Measurements from ENCODE around the gene FAM149B1. TPM values are rescaled to one million over a fixed set of nuclear protein-coding genes. Genes with fewer than 3 reads are reported as not detected.
"Not testable (repeated sequence)": the region's sequence is repeated elsewhere in the genome, so short reads cannot be mapped to it uniquely, and the experiment has no call there.

Gene FAM149B1
- polyA plus RNA-seq, 1 donor from 2014 or later: 53.5 TPM

DNA sequence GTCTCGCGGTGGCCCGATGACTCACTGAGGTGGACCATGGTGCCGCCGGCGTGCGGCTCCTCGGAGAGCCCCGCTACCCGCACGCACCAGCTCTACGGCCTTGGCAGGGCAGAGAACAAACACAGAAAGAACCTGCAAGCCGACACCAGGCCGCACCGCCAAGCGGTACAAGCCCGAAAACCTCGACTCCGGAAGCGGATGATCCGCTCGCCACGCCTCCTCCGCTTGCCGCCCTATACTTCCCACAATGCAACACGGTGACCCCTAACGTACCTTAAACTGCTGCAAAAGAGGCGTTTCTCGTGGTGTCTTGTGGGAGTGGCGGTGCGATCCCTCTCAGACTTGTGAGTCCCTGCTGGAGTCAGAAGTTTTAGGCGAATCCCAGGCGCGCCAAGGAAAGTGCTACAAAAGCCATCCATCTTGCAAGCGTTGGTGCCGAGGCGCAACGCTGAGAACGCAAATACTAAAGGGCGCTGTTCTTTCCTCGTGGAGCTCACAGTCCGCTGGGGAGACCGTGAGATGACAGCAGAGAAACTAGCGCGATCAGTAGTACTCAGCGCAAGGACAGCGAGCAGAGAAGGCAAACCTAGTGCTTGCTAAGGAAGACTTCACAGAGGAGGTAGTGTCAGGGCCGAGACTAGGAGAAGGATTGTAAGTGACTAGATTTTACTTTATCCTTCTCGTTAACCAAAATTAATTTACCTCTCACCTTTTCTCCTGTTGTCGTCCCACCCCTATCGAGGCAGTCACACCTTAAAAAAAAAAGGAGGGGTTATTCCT is 84.7 kb downstream of the FAM149B1 start, which contains the start of gene MRPS16:
Gene MRPS16, minus strand, starts transcription at position 200 of the 780 bp plus-strand sequence. Its CDS starts 162 bp downstream, at position 38.
- H3K4me3 ChIP-seq (ENCODE audit: low read length): peak within 1 kb of the TSS; percentile 89
- no peaks in the 10 kb centered on the region for H3K9me3 ChIP-seq (ENCODE audit: low read length)
- peak within 1 kb of the TSS; percentile 93 for H3K9ac ChIP-seq (ENCODE audit: low read length)
- TF ChIP-seq MXI1 (conservative IDR thresholded peaks at IDR 0.05; ENCODE audit: poor library complexity, severe bottlenecking) (peak; percentile 97), EZH2 (IDR thresholded peaks at IDR 0.05; ENCODE audit: borderline replicate concordance, insufficient read depth, low read length, poor library complexity, severe bottlenecking) (no peak), POLR2AphosphoS5 (IDR thresholded peaks at IDR 0.05) (peak; percentile 92), EP300 (conservative IDR thresholded peaks at IDR 0.05; ENCODE audit: poor library complexity, severe bottlenecking) (peak; percentile 33), RAD21 (conservative IDR thresholded peaks at IDR 0.05) (peak; percentile 25)
- TF ChIP-seq, protein P1, sequence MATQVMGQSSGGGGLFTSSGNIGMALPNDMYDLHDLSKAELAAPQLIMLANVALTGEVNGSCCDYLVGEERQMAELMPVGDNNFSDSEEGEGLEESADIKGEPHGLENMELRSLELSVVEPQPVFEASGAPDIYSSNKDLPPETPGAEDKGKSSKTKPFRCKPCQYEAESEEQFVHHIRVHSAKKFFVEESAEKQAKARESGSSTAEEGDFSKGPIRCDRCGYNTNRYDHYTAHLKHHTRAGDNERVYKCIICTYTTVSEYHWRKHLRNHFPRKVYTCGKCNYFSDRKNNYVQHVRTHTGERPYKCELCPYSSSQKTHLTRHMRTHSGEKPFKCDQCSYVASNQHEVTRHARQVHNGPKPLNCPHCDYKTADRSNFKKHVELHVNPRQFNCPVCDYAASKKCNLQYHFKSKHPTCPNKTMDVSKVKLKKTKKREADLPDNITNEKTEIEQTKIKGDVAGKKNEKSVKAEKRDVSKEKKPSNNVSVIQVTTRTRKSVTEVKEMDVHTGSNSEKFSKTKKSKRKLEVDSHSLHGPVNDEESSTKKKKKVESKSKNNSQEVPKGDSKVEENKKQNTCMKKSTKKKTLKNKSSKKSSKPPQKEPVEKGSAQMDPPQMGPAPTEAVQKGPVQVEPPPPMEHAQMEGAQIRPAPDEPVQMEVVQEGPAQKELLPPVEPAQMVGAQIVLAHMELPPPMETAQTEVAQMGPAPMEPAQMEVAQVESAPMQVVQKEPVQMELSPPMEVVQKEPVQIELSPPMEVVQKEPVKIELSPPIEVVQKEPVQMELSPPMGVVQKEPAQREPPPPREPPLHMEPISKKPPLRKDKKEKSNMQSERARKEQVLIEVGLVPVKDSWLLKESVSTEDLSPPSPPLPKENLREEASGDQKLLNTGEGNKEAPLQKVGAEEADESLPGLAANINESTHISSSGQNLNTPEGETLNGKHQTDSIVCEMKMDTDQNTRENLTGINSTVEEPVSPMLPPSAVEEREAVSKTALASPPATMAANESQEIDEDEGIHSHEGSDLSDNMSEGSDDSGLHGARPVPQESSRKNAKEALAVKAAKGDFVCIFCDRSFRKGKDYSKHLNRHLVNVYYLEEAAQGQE (IDR thresholded peaks at IDR 0.05; ENCODE audit: borderline replicate concordance): peak; percentile 77
- TF ChIP-seq, protein P2, sequence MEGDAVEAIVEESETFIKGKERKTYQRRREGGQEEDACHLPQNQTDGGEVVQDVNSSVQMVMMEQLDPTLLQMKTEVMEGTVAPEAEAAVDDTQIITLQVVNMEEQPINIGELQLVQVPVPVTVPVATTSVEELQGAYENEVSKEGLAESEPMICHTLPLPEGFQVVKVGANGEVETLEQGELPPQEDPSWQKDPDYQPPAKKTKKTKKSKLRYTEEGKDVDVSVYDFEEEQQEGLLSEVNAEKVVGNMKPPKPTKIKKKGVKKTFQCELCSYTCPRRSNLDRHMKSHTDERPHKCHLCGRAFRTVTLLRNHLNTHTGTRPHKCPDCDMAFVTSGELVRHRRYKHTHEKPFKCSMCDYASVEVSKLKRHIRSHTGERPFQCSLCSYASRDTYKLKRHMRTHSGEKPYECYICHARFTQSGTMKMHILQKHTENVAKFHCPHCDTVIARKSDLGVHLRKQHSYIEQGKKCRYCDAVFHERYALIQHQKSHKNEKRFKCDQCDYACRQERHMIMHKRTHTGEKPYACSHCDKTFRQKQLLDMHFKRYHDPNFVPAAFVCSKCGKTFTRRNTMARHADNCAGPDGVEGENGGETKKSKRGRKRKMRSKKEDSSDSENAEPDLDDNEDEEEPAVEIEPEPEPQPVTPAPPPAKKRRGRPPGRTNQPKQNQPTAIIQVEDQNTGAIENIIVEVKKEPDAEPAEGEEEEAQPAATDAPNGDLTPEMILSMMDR (IDR thresholded peaks at IDR 0.05; ENCODE audit: poor library complexity, severe bottlenecking): no peak
- H2AFZ ChIP-seq (ENCODE audit: low read depth, low read length): peak within 1 kb of the TSS; percentile 93
- peaks cover 17% of the 10 kb centered on the region for H3K79me2 ChIP-seq (replicated peaks; ENCODE audit: insufficient read depth, low read length)
- no peaks in the 10 kb centered on the region for H4K20me1 ChIP-seq (ENCODE audit: insufficient read depth)
- H3K4me2 ChIP-seq (ENCODE audit: low read length): peak within 1 kb of the TSS; percentile 99
- peak within 1 kb of the TSS; percentile 88 for H3K27ac ChIP-seq (ENCODE audit: low read length)
- no peaks in the 10 kb centered on the region for H3K27me3 ChIP-seq (ENCODE audit: insufficient read depth, low read depth, low read length)
- no peaks in the 10 kb centered on the region for H3K9me2 ChIP-seq (ENCODE audit: insufficient read depth, low read length)
- no peaks in the 10 kb centered on the region for H3F3A ChIP-seq (ENCODE audit: insufficient read depth, low read length, poor library complexity, severe bottlenecking)
- no peaks in the 10 kb centered on the region for H3K36me3 ChIP-seq (ENCODE audit: insufficient read depth, low read length)

DNA sequence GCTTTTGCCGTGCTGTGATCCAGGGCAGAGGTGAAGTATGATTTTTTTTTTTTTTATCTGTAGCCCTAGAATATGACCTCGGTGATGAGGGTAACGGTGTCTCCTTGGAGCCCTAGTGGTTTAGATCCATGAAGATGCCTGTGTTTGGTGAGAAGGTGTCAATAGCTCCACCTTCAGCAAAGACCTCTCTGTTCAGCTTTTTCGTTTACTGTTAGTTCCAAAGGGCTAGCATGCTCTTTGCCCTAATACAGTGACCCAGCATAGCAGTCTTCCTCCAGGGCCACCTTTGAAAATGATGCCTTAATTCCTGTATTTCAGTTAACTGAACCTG is 85.3 kb downstream of the FAM149B1 start:
- Histone ChIP-seq H3K9me2 (ENCODE audit: insufficient read depth, low read length) (no peaks in the 10 kb centered on the region), H3K27ac (ENCODE audit: low read length) (peak overlapping the region; percentile 88), H3K4me3 (ENCODE audit: low read length) (peak overlapping the region; percentile 89), H3F3A (ENCODE audit: insufficient read depth, low read length, poor library complexity, severe bottlenecking) (no peaks in the 10 kb centered on the region), H3K27me3 (ENCODE audit: insufficient read depth, low read depth, low read length) (no peaks in the 10 kb centered on the region), H3K4me2 (ENCODE audit: low read length) (peak overlapping the region; percentile 60), H4K20me1 (ENCODE audit: insufficient read depth) (no peaks in the 10 kb centered on the region), H2AFZ (ENCODE audit: low read depth, low read length) (peak overlapping the region; percentile 93), H3K9ac (ENCODE audit: low read length) (peak overlapping the region; percentile 93), H3K9me3 (ENCODE audit: low read length) (no peaks in the 10 kb centered on the region), H3K79me2 (replicated peaks; ENCODE audit: insufficient read depth, low read length) (peaks cover 17% of the 10 kb centered on the region), H3K36me3 (ENCODE audit: insufficient read depth, low read length) (no peaks in the 10 kb centered on the region)
- TF ChIP-seq, protein P2 (IDR thresholded peaks at IDR 0.05; ENCODE audit: poor library complexity, severe bottlenecking): peak; percentile 14
- TF ChIP-seq TAF1 (IDR thresholded peaks at IDR 0.05; ENCODE audit: low read depth) (no peak), POLR2AphosphoS5 (IDR thresholded peaks at IDR 0.05) (no peak)

DNA sequence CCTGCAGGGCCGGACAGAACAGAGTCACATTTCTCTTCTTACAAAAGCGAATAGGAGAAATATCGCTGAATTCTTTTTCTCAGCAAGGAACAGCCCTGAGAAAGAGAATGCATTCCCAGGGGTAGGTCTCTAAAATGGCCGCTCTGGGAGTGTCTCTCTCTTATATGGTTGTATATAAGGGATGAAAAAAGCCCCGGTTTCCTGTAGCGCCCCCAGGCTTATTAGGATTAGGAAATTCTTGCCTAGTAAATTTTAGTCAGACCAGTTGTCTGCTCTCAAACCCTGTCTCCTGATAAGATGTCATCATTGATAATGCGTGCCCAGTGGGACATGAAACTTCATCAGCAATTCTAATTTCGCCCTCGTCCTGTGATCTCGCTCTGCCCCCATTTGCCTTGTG is 90.7 kb downstream of the FAM149B1 start:
- not testable (repeated sequence) for H3K9me2 ChIP-seq (ENCODE audit: insufficient read depth, low read length); H3K9ac ChIP-seq (ENCODE audit: low read length); H3K4me2 ChIP-seq (ENCODE audit: low read length); H3K36me3 ChIP-seq (ENCODE audit: insufficient read depth, low read length); H3K9me3 ChIP-seq (ENCODE audit: low read length); H3K27me3 ChIP-seq (ENCODE audit: insufficient read depth, low read depth, low read length); H3K27ac ChIP-seq (ENCODE audit: low read length); H3K79me2 ChIP-seq (replicated peaks; ENCODE audit: insufficient read depth, low read length); H3F3A ChIP-seq (ENCODE audit: insufficient read depth, low read length, poor library complexity, severe bottlenecking); H2AFZ ChIP-seq (ENCODE audit: low read depth, low read length); H3K4me3 ChIP-seq (ENCODE audit: low read length); H4K20me1 ChIP-seq (ENCODE audit: insufficient read depth)

Measured in neural cell (in vitro differentiated cells).